ENCODE data around the gene CENPO. TPM values are rescaled to one million over a fixed set of nuclear protein-coding genes. Genes with fewer than 3 reads are reported as not detected.
"Not testable (repeated sequence)": the region's sequence is repeated elsewhere in the genome, so short reads cannot be mapped to it uniquely, and the experiment has no call there.

Gene CENPO
- total RNA-seq, 1 donor from 2014 or later, result 8.3 TPM

- DNase-seq (ENCODE audit: low read depth), result no peak
Observed at GRCh38 chr2:24787532-24787931, 5.7 kb upstream of the CENPO start.

DNA sequence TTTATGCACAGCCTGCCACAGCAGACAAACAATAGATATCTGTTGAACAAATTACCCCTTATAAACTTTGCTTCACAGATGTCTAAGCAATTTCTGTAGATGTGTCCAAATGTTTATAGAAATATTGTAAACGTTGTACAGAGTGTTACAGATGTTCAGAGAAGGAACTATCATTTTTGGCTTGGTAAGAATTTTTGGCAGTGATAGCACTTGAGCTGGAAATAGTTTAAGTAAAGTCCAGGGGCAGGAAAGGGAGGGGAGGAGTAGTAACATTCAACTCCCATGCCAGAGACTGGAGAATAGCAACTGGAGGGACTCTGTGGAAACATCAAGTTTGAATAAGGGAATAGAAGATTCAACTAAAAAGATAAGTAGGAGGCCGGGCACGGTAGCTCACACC lies 4.4 kb upstream of the CENPO start:
- no peak for DNase-seq (ENCODE audit: low read depth)

DNA sequence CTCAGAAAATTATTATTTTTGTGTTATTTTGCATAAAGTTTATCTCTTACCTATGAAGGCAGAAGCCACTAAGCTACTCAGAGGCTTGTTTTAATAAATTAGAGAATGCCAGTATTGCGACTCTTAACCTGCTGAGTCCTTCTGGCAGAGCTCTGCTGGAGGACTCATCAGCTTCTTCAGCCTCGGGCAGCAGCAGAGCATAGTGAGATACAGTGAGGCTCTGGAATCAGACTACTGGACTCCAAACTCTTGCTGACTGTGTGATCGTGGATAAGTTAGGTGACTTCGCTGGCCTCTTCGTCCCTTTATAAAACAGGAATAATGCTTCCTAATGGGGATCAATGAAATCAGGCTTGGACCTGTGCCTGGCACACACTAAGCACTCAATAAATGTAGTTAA lies 1.8 kb upstream of the CENPO start:
- DNase-seq (ENCODE audit: low read depth), result no peak

GRCh38 chr2:24792542-24792873 lies 717 bp upstream of the CENPO start:
- DNase-seq (ENCODE audit: low read depth), result no peak

GRCh38 chr2:24793761-24794435 lies 673 bp downstream of the CENPO start:
- DNase-seq (ENCODE audit: low read depth), result peak; percentile 40

DNA sequence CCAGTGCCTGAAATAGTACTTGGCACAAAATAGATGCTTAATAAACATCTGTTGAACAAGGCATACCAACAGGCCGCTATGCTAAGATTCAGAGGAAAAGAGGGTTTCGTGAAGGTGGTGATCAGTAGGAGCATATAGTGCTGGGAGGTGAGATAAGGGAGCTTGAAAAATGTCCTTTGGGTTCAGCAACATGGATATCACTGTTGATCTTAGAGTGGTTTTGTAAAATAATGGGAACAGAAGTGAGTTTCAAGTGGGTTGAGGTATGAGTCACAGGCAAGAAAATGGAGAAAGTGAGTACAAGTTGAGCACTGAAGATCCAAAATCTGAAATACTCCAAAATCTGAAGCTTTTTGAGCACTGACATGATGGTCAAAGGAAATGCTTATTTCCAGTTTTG lies 4.4 kb downstream of the CENPO start:
- DNase-seq (ENCODE audit: low read depth), result no peak

DNA sequence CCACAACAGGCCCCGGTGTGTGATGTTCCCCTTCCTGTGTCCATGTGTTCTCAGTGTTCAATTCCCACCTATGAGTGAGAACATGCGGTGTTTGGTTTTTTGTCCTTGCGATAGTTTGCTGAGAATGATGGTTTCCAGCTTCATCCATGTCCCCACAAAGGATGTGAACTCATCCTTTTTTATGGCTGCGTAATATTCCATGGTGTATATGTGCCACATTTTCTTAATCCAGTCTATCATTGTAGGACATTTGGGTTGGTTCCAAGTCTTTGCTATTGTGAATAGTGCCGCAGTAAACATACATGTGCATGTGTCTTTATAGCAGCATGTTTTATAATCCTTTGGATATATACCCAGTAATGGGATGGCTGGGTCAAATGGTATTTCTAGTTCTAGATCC lies 7.3 kb downstream of the CENPO start:
- not testable (repeated sequence) for DNase-seq (ENCODE audit: low read depth)

GRCh38 chr2:24805811-24806660 lies 12.8 kb downstream of the CENPO start:
- not testable (repeated sequence) for DNase-seq (ENCODE audit: low read depth)

GRCh38 chr2:24806661-24807036 lies 13.4 kb downstream of the CENPO start:
- no peak for DNase-seq (ENCODE audit: low read depth)

DNA sequence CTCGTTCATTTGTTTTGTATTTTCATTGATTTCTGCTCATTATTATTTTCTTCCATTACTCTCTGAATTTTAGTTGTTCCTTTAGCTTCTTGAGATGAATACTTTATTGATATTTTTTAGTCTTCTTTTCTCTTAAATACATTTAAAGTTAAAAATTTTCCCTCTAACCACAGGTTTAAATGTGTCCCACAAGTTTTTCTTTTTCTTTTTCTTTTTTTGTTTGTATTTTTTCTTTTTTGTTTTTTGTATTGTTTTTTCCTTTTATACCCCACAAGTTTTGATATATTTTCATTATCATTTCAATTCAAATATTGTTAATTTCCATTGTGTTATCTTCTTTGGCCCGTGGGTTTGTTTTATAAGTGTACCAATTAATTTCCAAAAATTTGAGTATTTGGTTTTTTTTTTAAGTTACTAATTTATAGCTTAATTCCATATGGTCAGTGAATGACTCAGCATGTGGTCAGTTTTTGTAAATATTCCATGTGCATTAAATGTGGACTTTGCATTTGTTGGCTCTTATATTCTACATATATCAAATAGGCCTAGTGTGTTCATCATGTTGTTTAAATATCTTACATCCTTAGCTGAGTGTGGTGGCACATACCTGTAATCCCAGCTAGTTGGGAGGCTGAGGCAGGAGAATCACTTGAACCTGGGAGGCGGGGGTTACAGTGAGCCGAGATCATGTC lies 16.2 kb downstream of the CENPO start:
- no peak for DNase-seq (ENCODE audit: low read depth)

GRCh38 chr2:24813691-24814137 lies 20.5 kb downstream of the CENPO start:
- peak; percentile 48 for DNase-seq (ENCODE audit: low read depth)

- DNase-seq (ENCODE audit: low read depth), result peak; percentile 55
Observed at GRCh38 chr2:24814516-24814915, 21.3 kb downstream of the CENPO start.

DNA sequence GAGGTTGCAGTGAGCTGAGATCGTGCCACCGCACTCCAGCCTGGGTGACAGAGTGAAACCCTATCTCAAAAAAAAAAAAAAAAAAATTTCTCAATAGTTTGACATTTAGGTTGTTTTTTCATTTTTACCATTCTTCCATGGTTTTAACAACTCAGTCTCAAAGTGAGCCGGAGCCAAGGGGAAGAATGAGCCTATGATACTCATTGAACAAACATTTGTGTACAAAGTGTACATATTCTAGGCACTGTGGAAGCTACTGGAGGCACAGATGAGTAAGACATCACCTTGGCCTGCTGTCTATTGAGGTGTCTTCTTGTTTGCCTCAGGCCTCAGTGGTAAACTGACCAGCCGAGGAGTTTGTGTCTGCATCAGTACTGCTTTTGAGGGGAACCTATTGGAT lies 21.9 kb downstream of the CENPO start:
- no peak for DNase-seq (ENCODE audit: low read depth)

DNA sequence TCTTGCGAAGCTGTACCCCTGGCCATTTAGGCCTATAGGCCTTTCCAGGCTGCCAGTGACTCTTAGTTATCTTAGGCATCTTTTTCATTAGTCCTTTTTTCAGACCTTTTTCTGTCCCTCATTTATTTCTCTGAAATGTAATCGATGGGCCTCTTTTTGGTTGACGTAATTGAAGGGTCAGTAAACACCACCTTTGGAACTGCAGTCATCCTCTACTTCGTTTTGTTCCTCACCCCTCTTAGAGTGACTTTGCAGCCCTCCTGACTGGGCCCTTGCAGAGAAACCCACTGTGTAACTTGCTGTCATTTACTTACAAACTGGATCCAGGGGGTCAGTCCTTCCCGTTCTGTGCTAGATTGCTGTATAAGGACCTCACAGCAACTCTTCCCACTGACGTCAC lies 23.2 kb downstream of the CENPO start:
- DNase-seq (ENCODE audit: low read depth), result no peak

GRCh38 chr2:24816884-24817283 lies 23.7 kb downstream of the CENPO start:
- DNase-seq (ENCODE audit: low read depth), result peak; percentile 60

GRCh38 chr2:24818721-24819167 lies 25.5 kb downstream of the CENPO start:
- DNase-seq (ENCODE audit: low read depth), result no peak

DNA sequence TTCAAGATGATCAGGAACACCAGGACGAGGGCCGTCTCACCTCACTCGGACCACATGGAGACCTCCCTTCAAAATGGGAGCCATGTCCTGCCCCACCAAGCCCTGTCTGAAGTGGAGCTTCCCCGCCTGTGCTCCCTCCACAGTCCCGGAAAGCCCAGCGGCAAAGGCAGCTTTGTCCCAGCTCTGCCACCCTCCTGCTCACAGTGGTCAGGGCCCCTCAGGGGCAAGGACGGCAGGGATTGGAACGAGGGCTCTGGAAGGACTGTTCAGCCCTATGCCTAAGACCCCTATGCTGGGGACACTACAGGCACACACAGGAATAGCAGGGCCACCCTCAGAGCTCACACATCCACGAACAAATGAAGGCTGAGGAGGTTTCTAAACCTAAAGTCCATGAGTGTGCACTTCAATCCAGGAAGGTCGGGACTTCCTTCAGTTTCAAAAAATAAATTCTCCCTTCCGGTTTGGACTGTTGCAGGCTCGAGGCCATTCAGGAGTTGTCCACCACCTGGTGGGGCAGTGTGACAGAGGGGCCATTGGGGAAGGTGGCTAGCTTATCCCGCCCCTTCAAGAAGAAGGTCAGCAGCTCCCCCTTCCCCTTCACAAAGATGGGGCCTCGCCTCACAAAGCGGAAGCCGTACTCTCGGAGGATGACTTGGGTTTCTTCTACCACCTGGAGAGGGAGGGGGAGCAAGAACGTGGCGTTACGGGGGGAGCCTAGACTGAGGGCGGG lies 26.4 kb downstream of the CENPO start:
- no peak for DNase-seq (ENCODE audit: low read depth)

- DNase-seq (ENCODE audit: low read depth), result no peak
Observed at GRCh38 chr2:24820175-24820513, 26.9 kb downstream of the CENPO start.

DNA sequence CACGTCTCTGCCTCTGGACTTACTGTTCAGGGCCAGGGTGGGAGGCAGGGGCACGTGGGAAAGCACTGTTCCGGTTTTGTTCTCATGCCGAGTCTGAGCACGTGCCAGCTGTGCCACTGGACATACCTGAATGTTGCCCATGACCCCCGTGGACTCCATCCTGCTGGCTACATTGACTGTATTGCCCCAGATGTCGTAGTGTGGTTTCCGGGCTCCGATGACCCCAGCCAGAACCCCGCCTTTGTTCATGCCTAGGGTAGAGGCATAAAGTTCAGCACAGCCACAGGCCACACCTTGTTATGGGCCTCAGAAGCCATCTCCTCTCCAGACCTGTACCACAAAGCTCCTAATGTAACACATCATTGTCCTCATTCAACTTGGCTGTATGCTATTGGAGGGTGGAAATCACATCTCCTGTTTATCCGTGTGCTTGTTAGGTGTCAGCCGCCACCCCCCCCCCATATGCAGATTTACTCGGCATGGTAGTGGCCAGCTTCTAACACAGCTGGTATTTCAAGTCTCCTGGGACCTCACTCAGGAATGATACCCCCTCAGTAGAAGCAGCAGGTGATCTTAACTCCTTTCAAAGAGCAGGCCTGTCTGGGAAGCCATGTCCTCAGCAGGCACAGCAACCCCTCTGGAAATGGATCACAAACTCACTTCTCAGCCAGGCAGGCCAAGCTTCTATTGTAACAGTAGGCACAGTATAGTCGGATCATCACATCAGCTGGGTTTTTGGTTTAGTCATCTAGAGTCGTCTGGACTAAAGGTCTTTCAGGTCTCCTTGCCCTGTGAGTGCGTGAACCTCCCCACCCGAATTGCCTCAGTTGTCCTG lies 27.6 kb downstream of the CENPO start:
- no peak for DNase-seq (ENCODE audit: low read depth)

- DNase-seq (ENCODE audit: low read depth), result no peak
Observed at GRCh38 chr2:24821433-24821891, 28.2 kb downstream of the CENPO start.

All from myocyte (in vitro differentiated cells).